GM18499 (cell line): ENCODE results near the gene KRT73.

ENCODE experiments used
- ATAC-seq: cut with Tn5 transposase; IDR thresholded peaks from one replicate; pipeline ENCODE4 v1.9.1; 2021; ENCODE audit warnings: moderate number of reproducible peaks; ENCODE audit not compliant: insufficient read depth, unreplicated experiment

KRT73 gene

GRCh38 chr12:52577316-52577715, 41.0 kb downstream of the KRT73 start:
- no peak for ATAC-seq

GRCh38 chr12:52575948-52576347, 42.4 kb downstream of the KRT73 start:
- ATAC-seq, result no peak

- ATAC-seq, result no peak
Measured at GRCh38 chr12:52575256-52575655, 43.1 kb downstream of the KRT73 start.

- ATAC-seq, result no peak
Measured at GRCh38 chr12:52573743-52574142, 44.6 kb downstream of the KRT73 start, which contains the start of gene KRT74. TSS of gene KRT74 (minus strand) at chr12:52573843. CDS start at chr12:52573777, 66 bp downstream.

GRCh38 chr12:52573306-52573705, 45.1 kb downstream of the KRT73 start:
- no peak for ATAC-seq

- ATAC-seq, result no peak
Measured at GRCh38 chr12:52570511-52570910, 47.8 kb downstream of the KRT73 start.

GRCh38 chr12:52568111-52568510, 50.2 kb downstream of the KRT73 start:
- no peak for ATAC-seq

GRCh38 chr12:52566847-52567291, 51.5 kb downstream of the KRT73 start:
- no peak for ATAC-seq

GRCh38 chr12:52564582-52564981, 53.8 kb downstream of the KRT73 start:
- ATAC-seq, result no peak

- no peak for ATAC-seq
Measured at GRCh38 chr12:52561880-52562449, 56.4 kb downstream of the KRT73 start.

GRCh38 chr12:52559979-52560378, 58.4 kb downstream of the KRT73 start:
- ATAC-seq, result no peak

- ATAC-seq, result no peak
Measured at GRCh38 chr12:52558781-52559445, 59.4 kb downstream of the KRT73 start.
